CD4-positive, CD25-positive, alpha-beta regulatory T cell (primary cell): ENCODE measurements around the gene ZG16. TPM values are rescaled to one million over a fixed set of nuclear protein-coding genes. Genes with fewer than 3 reads are reported as not detected.
"Not testable (repeated sequence)": the region's sequence is repeated elsewhere in the genome, so short reads cannot be mapped to it uniquely, and the experiment has no call there.

Source experiments
- ATAC-seq, 2 donors: fragments of 150-1000 bp; cut with Tn5 transposase; one replicate each; pipeline ENCODE4 v1.10.0; 2021; ENCODE audit warnings: low read depth in 2 of 2, moderate number of reproducible peaks in 2 of 2, moderate library complexity in 1 of 2
- DNase-seq, 3 donors: peaks; one replicate each; pipeline versions ENCODE4 v3.0.0 to v3.0.0-alpha.2; 2012 to 2022; ENCODE audit warnings: mixed read lengths in 1 of 3
- H3K27ac ChIP-seq: one replicate; pipeline ENCODE4 v1.7.0; 2013; ENCODE audit warnings: mild to moderate bottlenecking, low read length; ENCODE audit not compliant: insufficient read depth, poor library complexity, severe bottlenecking
- H3K27me3 ChIP-seq: one replicate; pipeline ENCODE4 v1.7.0; 2013; ENCODE audit warnings: low read length; ENCODE audit not compliant: control insufficient read depth, insufficient read depth
- H3K36me3 ChIP-seq: one replicate; pipeline ENCODE4 v1.7.0; 2013; ENCODE audit warnings: mild to moderate bottlenecking, low read length, moderate library complexity; ENCODE audit not compliant: control insufficient read depth, insufficient read depth
- H3K4me1 ChIP-seq: 2 replicates; pipeline ENCODE4 v1.7.0; 2013; ENCODE audit warnings: mild to moderate bottlenecking, low read length; ENCODE audit not compliant: insufficient read depth, control insufficient read depth, poor library complexity, severe bottlenecking
- H3K4me3 ChIP-seq: one replicate; pipeline ENCODE4 v1.7.0; 2013; ENCODE audit warnings: low read depth, mild to moderate bottlenecking, low read length, moderate library complexity
- H3K9me3 ChIP-seq, 2 experiments: 1 replicate in 1 of 2; 2 replicates in 1 of 2; pipeline ENCODE4 v1.7.0; 2013; ENCODE audit warnings: low read length in 2 of 2, mild to moderate bottlenecking in 1 of 2, moderate library complexity in 1 of 2; ENCODE audit not compliant: control insufficient read depth in 2 of 2
- H3K27ac Mint-ChIP-seq, 3 donors: one replicate each; pipeline ENCODE4 v1.8.0; 2020 to 2022; ENCODE audit warnings: mild to moderate bottlenecking in 3 of 3, mixed read lengths in 3 of 3, moderate library complexity in 2 of 3
- H3K27me3 Mint-ChIP-seq: one replicate; pipeline ENCODE4 v1.8.0; 2022; ENCODE audit warnings: mild to moderate bottlenecking, mixed read lengths
- H3K36me3 Mint-ChIP-seq: one replicate; pipeline ENCODE4 v1.8.0; 2020; ENCODE audit warnings: mixed read lengths
- H3K4me1 Mint-ChIP-seq, 4 donors: one replicate each; pipeline ENCODE4 v1.8.0; 2020 to 2022; ENCODE audit warnings: mixed read lengths in 4 of 4, mild to moderate bottlenecking in 1 of 4
- H3K4me3 Mint-ChIP-seq, 4 donors: one replicate each; pipeline ENCODE4 v1.8.0; 2020 to 2022; ENCODE audit warnings: mild to moderate bottlenecking in 4 of 4, mixed read lengths in 4 of 4, moderate library complexity in 3 of 4
- H3K9me3 Mint-ChIP-seq, 7 donors: one replicate each; pipeline ENCODE4 v1.8.0; 2020 to 2022; ENCODE audit warnings: mixed read lengths in 7 of 7, mild to moderate bottlenecking in 3 of 7, moderate library complexity in 2 of 7
- polyA plus RNA-seq, 4 donors: library from polyadenylated mRNA; unstranded; fragments of 300-500 nt; fragmentation: Illumina TruSeq; gene quantifications; one replicate each; pipeline ENCODE4 v1.2.3, GENCODE V29; 2021
- total RNA-seq: library from RNA; stranded (reverse); gene quantifications from one replicate; pipeline ENCODE4 v1.2.3, GENCODE V29; 2022

ZG16 gene
- total and polyA plus RNA-seq, 5 donors from 2014 or later: not detected

- Histone ChIP-seq H3K9me3 (no peaks in the 10 kb centered on the region), H3K4me1 (no peaks in the 10 kb centered on the region), H3K27me3 (no peaks in the 10 kb centered on the region), H3K4me3 (no peak overlapping the region), H3K36me3 (no peaks in the 10 kb centered on the region), H3K27ac (no peak overlapping the region)
- H3K27me3 Mint-ChIP-seq: peaks cover 6% of the 10 kb centered on the region
- ATAC-seq (no peak), DNase-seq (no peak)
- H3K4me3 Mint-ChIP-seq: no peak overlapping the region
- H3K27ac Mint-ChIP-seq: peak overlapping the region in 2 of 3 donors; percentile 70 to 82
- H3K9me3 Mint-ChIP-seq: no peaks in the 10 kb centered on the region
- H3K4me1 Mint-ChIP-seq: peaks cover 4 to 8% (median 5%) of the 10 kb centered on the region in 4 donors
- H3K36me3 Mint-ChIP-seq: no peaks in the 10 kb centered on the region
These were observed 12.7 kb upstream of the ZG16 start for GRCh38 chr16:29765167-29766032.

DNA sequence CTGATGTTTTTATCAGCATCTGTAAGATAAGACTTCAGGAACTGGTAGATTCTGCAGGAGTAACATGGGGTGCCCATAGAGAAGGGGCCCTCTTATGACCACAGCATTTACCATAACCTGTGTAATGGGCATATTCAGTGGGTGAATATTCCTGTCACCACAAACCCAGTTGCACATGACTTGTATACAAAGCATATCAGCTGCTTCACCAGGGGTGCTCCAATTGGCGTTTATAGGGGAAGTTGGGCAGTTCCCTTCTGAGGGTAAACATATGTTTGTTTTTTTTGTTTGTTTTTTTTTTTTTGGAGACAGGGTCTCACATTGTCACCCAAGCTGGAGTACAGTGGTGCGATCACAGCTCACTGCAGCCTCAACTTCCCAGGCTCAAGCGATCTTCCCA is 11.5 kb upstream of the ZG16 start:
- Mint-ChIP-seq H3K4me3 (peak overlapping the region in 1 of 4 donors; percentile 65), H3K27ac (no peak overlapping the region), H3K36me3 (no peaks in the 10 kb centered on the region), H3K4me1 (peaks cover 4 to 6% (median 5%) of the 10 kb centered on the region in 4 donors), H3K27me3 (peaks cover 6% of the 10 kb centered on the region), H3K9me3 (no peaks in the 10 kb centered on the region)
- H3K27me3 ChIP-seq: no peaks in the 10 kb centered on the region
- no peaks in the 10 kb centered on the region for H3K4me1 ChIP-seq
- H3K9me3 ChIP-seq: no peaks in the 10 kb centered on the region
- no peak overlapping the region for H3K4me3 ChIP-seq
- H3K27ac ChIP-seq: no peak overlapping the region
- no peaks in the 10 kb centered on the region for H3K36me3 ChIP-seq
- ATAC-seq (no peak), DNase-seq (no peak)

GRCh38 chr16:29767062-29767461 is 11.0 kb upstream of the ZG16 start:
- Histone ChIP-seq H3K4me1 (no peaks in the 10 kb centered on the region), H3K4me3 (no peak overlapping the region), H3K9me3 (no peaks in the 10 kb centered on the region), H3K27ac (no peak overlapping the region), H3K27me3 (no peaks in the 10 kb centered on the region), H3K36me3 (no peaks in the 10 kb centered on the region)
- no peaks in the 10 kb centered on the region for H3K36me3 Mint-ChIP-seq
- peaks cover 6% of the 10 kb centered on the region for H3K27me3 Mint-ChIP-seq
- no peak for DNase-seq
- ATAC-seq: no peak
- H3K9me3 Mint-ChIP-seq: peaks cover 0 to 1% (median 0%) of the 10 kb centered on the region in 7 donors
- peaks cover 4 to 6% (median 5%) of the 10 kb centered on the region in 4 donors for H3K4me1 Mint-ChIP-seq
- no peak overlapping the region for H3K4me3 Mint-ChIP-seq
- peak overlapping the region in 1 of 3 donors; percentile 67 for H3K27ac Mint-ChIP-seq

DNA sequence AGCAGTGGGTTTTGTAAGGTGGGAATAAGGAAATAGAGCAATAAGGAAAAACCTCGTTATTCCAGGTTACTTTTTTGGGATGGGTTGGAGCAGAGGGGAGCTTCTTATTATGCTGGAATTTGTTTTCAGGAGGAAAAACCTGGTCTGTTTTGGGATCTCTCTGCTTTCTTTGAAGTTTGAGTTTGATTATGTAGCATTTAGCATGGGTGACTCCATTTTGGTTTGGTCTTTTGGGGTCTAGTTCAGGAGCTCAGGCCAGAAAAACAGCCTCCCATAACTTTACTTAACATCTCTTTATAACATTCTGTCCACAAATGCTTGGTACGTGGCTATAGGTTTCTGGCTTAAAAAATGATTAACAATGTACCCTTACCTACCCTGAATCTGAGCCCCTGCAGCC is 8.5 kb upstream of the ZG16 start:
- H3K9me3 Mint-ChIP-seq: peaks cover 0 to 3% (median 0%) of the 10 kb centered on the region in 7 donors
- H3K4me1 Mint-ChIP-seq: peaks cover 4 to 9% (median 6%) of the 10 kb centered on the region in 4 donors
- H3K9me3 ChIP-seq: no peaks in the 10 kb centered on the region
- H3K4me3 Mint-ChIP-seq: no peak overlapping the region
- H3K27ac Mint-ChIP-seq: no peak overlapping the region
- H3K27me3 Mint-ChIP-seq: no peaks in the 10 kb centered on the region
- no peaks in the 10 kb centered on the region for H3K36me3 Mint-ChIP-seq
- H3K4me3 ChIP-seq: no peak overlapping the region
- H3K36me3 ChIP-seq: no peaks in the 10 kb centered on the region
- ATAC-seq: no peak
- H3K27me3 ChIP-seq: no peaks in the 10 kb centered on the region
- no peaks in the 10 kb centered on the region for H3K4me1 ChIP-seq
- DNase-seq: no peak
- H3K27ac ChIP-seq: no peak overlapping the region

DNA sequence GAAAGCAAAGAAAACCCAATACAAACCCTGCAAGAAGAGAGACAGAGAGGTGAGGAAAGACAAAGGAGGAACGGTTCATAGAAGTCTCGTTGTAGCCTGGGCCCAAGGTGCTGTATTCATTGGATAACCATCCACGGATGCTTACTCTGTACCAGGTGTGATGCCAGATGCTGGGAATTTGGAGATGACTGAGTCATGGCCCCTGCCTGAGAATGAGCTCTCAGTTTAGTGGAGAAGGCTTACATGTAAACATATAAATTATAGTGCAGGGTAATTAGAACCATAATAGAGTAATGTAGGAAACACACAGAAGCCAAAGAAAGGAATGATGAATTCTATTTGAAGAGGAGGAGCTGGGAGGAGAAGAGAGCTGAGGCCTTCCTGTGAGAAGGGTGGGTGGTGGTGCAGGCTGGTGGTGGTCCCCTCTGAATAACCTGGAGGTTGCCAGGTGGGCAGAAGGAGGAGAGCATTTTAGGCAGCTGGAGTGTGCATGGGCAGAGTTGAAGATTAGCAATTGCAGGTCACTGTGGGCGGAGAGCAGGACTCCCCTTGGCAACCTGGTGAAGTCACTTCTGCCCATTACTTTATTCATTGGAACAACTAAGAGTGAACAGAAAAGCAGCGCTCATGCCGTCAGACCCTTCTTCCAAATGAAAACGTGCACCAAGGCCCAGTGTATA is 7.7 kb upstream of the ZG16 start:
- Histone ChIP-seq H3K4me3 (no peak overlapping the region), H3K27me3 (no peaks in the 10 kb centered on the region), H3K4me1 (no peaks in the 10 kb centered on the region), H3K36me3 (no peaks in the 10 kb centered on the region), H3K27ac (no peak overlapping the region), H3K9me3 (no peaks in the 10 kb centered on the region)
- Mint-ChIP-seq H3K9me3 (peaks cover 0 to 3% (median 0%) of the 10 kb centered on the region in 7 donors), H3K4me1 (peaks cover 4 to 13% (median 7%) of the 10 kb centered on the region in 4 donors), H3K27me3 (no peaks in the 10 kb centered on the region), H3K4me3 (no peak overlapping the region), H3K27ac (peak overlapping the region in 1 of 3 donors; percentile 22), H3K36me3 (no peaks in the 10 kb centered on the region)
- DNase-seq (no peak), ATAC-seq (no peak)

DNA sequence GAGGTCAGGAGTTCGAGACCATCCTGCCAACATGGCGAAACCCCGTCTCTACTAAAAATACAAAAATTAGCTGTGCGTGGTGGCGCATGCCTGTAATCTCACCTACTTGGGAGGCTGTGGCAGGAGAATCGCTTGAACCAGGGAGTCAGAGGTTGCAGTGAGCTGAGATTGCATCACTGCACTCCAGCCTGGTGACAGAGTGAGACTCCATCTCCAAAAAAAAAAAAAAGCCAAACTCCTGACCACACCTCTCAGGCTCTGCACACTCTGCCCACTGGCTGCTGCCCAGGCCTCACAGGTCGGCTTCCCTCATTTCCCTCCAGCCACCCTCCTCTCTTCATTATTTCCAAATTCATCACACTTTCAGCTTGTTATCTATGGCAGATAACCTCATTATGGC is 5.7 kb upstream of the ZG16 start:
- not testable (repeated sequence) for H3K4me1 ChIP-seq, H3K27me3 Mint-ChIP-seq, H3K27ac ChIP-seq, H3K27me3 ChIP-seq, H3K27ac Mint-ChIP-seq, H3K4me3 ChIP-seq, H3K4me3 Mint-ChIP-seq, DNase-seq, H3K36me3 ChIP-seq, ATAC-seq, H3K9me3 ChIP-seq, H3K36me3 Mint-ChIP-seq, H3K9me3 Mint-ChIP-seq
- peaks cover 0 to 13% (median 5%) of the 10 kb centered on the region in 4 donors for H3K4me1 Mint-ChIP-seq

DNA sequence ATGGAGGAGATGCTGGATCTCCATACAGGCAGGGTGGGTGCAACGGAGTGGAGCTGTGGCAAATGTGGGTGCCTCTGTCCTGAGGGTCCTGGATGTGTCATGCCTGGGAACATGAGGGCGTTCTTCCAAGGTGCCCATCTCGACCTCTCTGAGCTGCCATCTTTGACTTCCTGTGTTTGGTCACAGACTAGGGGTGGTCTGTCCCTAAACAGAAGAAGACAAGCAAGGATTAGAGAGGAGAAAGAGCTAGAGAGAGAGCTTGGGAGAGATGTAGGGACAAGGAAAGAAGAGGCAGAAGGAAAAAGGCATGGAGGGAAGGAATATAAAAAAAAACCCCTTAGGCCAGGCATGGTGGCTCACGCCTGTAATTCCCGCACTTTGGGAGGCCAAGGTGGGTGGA is 3.3 kb upstream of the ZG16 start:
- peaks cover 10% of the 10 kb centered on the region for H3K27me3 Mint-ChIP-seq
- Histone ChIP-seq H3K4me1 (no peaks in the 10 kb centered on the region), H3K27me3 (no peaks in the 10 kb centered on the region), H3K4me3 (no peak overlapping the region), H3K27ac (no peak overlapping the region), H3K9me3 (no peaks in the 10 kb centered on the region), H3K36me3 (no peaks in the 10 kb centered on the region)
- no peak for ATAC-seq
- H3K9me3 Mint-ChIP-seq: peaks cover 0 to 3% (median 0%) of the 10 kb centered on the region in 7 donors
- no peak overlapping the region for H3K4me3 Mint-ChIP-seq
- H3K36me3 Mint-ChIP-seq: no peaks in the 10 kb centered on the region
- peaks cover 0 to 16% (median 4%) of the 10 kb centered on the region in 4 donors for H3K4me1 Mint-ChIP-seq
- peak overlapping the region in 2 of 3 donors; percentile 76 to 91 for H3K27ac Mint-ChIP-seq
- no peak for DNase-seq
